Left ventricle myocardium inferior (tissue), 1 donor: ENCODE measurements around the gene ECHDC3. TPM values are rescaled to one million over a fixed set of nuclear protein-coding genes. Genes with fewer than 3 reads are reported as not detected.

Source experiments
- DNase-seq: peaks from one replicate; pipeline ENCODE4 v3.0.0-alpha.2; 2020
- H3K27ac ChIP-seq: fragments of 200-600 bp; replicated peaks from 2 replicates; pipeline ENCODE4 v1.8.0; 2021
- H3K27me3 ChIP-seq: fragments of 200-600 bp; 2 replicates; pipeline ENCODE4 v1.8.0; 2021; ENCODE audit warnings: low read depth
- H3K36me3 ChIP-seq: fragments of 200-600 bp; 2 replicates; pipeline ENCODE4 v1.8.0; 2021
- H3K4me1 ChIP-seq: fragments of 200-600 bp; 2 replicates; pipeline ENCODE4 v1.8.0; 2021
- H3K4me3 ChIP-seq: fragments of 200-600 bp; 2 replicates; pipeline ENCODE4 v1.8.0; 2021; ENCODE audit warnings: mild to moderate bottlenecking, moderate library complexity
- H3K9me3 ChIP-seq: fragments of 200-600 bp; replicated peaks from 2 replicates; pipeline ENCODE4 v1.8.0; 2021
- intact Hi-C: fragments of 100-400 bp; cut with micrococcal nuclease; formaldehyde crosslinking; loops from one replicate; pipeline ENCODE4 v1.11.0; 2022
- total RNA-seq: library from RNA; stranded (reverse); fragmentation: NEBNext Ultra II Directional; extraction: Animal tissue kit (Norgen Biotek cat#: 25700); gene quantifications from one replicate; pipeline ENCODE4 v1.2.1, GENCODE V29; 2021
- TF ChIP-seq, protein P1 (sequence below): fragments of 200-600 bp; IDR thresholded peaks from 2 replicates; pipeline ENCODE4 v1.8.0; 2021; ENCODE audit warnings: antibody characterized with exemption, mild to moderate bottlenecking, borderline replicate concordance
- donor health status: DM: no; HTN: yes; CAD: no; lungs with severe emphysema.

ECHDC3 gene
- total RNA-seq, 1 donor from 2014 or later, result 88.5 TPM

- no peak overlapping the region for H3K27ac ChIP-seq
- DNase-seq, result no peak
- peaks cover 6% of the 10 kb centered on the region for H3K4me1 ChIP-seq
- H3K4me3 ChIP-seq, result no peak overlapping the region
- peaks cover 21% of the 10 kb centered on the region for H3K27me3 ChIP-seq
- H3K9me3 ChIP-seq, result no peaks in the 10 kb centered on the region
- intact Hi-C loops, result no loop called here
- no peaks in the 10 kb centered on the region for H3K36me3 ChIP-seq
- TF ChIP-seq, protein P1, sequence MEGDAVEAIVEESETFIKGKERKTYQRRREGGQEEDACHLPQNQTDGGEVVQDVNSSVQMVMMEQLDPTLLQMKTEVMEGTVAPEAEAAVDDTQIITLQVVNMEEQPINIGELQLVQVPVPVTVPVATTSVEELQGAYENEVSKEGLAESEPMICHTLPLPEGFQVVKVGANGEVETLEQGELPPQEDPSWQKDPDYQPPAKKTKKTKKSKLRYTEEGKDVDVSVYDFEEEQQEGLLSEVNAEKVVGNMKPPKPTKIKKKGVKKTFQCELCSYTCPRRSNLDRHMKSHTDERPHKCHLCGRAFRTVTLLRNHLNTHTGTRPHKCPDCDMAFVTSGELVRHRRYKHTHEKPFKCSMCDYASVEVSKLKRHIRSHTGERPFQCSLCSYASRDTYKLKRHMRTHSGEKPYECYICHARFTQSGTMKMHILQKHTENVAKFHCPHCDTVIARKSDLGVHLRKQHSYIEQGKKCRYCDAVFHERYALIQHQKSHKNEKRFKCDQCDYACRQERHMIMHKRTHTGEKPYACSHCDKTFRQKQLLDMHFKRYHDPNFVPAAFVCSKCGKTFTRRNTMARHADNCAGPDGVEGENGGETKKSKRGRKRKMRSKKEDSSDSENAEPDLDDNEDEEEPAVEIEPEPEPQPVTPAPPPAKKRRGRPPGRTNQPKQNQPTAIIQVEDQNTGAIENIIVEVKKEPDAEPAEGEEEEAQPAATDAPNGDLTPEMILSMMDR, result no peak
Measured at GRCh38 chr10:11795101-11795920, 53.1 kb downstream of the ECHDC3 start.

GRCh38 chr10:11796474-11796873, 54.3 kb downstream of the ECHDC3 start:
- Histone ChIP-seq H3K4me3 (no peak overlapping the region), H3K27me3 (peaks cover 14% of the 10 kb centered on the region), H3K27ac (no peak overlapping the region), H3K4me1 (peaks cover 6% of the 10 kb centered on the region), H3K36me3 (no peaks in the 10 kb centered on the region), H3K9me3 (no peaks in the 10 kb centered on the region)
- TF ChIP-seq, protein P1, result no peak
- intact Hi-C loops, result no loop called here
- no peak for DNase-seq

DNA sequence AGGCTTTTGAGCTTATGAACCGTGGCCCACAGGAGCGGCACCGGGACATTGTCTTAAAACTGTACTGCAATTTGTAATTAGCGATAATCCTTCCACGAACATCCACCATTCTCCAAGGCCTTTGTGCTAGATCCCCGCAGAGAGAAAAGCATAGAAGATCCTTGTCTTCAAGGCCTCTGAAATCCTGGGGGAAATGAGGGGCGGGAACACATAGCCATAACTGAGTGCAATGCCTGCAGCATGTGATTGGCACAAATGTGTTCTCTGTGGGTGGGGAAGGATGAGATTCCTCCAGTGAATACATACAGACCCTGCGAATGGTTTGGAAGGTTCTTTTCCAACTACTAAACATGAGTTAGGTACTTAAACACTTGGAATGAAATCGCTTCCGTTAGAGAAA, 55.1 kb downstream of the ECHDC3 start:
- H3K4me1 ChIP-seq, result peaks cover 6% of the 10 kb centered on the region
- no peak for DNase-seq
- no peak overlapping the region for H3K4me3 ChIP-seq
- intact Hi-C loops, result no loop called here
- TF ChIP-seq, protein P1, result no peak
- H3K27ac ChIP-seq, result no peak overlapping the region
- no peaks in the 10 kb centered on the region for H3K36me3 ChIP-seq
- H3K9me3 ChIP-seq, result no peaks in the 10 kb centered on the region
- peaks cover 6% of the 10 kb centered on the region for H3K27me3 ChIP-seq

DNA sequence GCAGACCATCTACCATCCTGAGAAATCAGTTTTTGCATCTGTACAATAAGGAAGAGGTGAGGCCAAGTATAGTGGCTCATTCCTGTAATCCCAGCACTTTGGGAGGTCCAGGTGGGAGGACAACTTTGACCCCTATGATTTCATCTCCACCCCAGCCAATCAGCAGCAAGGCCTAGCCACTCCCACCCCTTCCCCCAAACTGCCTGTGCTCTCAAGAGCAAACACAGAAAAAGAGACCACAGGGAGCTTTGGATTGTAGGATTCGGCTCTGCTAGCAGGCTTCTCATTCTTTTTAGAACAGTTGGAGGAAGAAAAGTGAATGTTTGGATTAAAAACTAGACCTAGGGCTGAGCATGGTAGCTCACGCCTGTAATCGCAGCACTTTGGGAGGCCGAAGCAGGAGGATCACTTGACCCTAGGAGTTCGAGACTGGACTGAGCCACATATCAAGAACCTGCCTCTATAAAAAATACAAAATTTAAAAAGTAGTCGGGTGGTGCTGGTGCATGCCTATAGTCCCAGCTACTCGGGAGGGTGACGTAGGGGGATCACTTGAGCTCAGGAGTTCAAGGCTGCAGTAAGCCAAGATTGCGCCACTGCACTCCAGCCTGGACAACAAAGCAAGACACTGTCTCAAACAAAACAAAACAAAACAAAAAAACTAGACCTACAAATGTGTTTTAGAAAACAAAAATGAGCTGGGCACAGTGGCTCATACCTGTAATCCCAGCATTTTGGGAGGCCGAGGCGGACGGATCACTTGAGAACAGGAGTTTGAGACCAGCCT, 55.9 kb downstream of the ECHDC3 start:
- TF ChIP-seq, protein P1, result no peak
- no peak overlapping the region for H3K4me3 ChIP-seq
- no peak overlapping the region for H3K27ac ChIP-seq
- no peaks in the 10 kb centered on the region for H3K9me3 ChIP-seq
- DNase-seq, result no peak
- intact Hi-C loops, result no loop called here
- H3K4me1 ChIP-seq, result peaks cover 6% of the 10 kb centered on the region
- no peaks in the 10 kb centered on the region for H3K36me3 ChIP-seq
- H3K27me3 ChIP-seq, result peaks cover 4% of the 10 kb centered on the region

GRCh38 chr10:11798845-11799735, 56.9 kb downstream of the ECHDC3 start:
- Histone ChIP-seq H3K36me3 (no peaks in the 10 kb centered on the region), H3K9me3 (no peaks in the 10 kb centered on the region), H3K4me3 (no peak overlapping the region), H3K4me1 (peaks cover 6% of the 10 kb centered on the region), H3K27me3 (peaks cover 4% of the 10 kb centered on the region), H3K27ac (no peak overlapping the region)
- intact Hi-C loops, result no loop called here
- no peak for DNase-seq
- TF ChIP-seq, protein P1, result no peak
